NCI-H146 treated with DMSO at 0.1 percent for 48 hours (cell line): ENCODE measurements around the gene LGALS9C.
"Not testable (repeated sequence)": the region's sequence is repeated elsewhere in the genome, so short reads cannot be mapped to it uniquely, and the experiment has no call there.

Experiments used
- DNase-seq: peaks from one replicate; lab custom pipeline; 2025; ENCODE audit not compliant: unreplicated experiment; lab: John Stamatoyannopoulos, UW

LGALS9C gene

DNA sequence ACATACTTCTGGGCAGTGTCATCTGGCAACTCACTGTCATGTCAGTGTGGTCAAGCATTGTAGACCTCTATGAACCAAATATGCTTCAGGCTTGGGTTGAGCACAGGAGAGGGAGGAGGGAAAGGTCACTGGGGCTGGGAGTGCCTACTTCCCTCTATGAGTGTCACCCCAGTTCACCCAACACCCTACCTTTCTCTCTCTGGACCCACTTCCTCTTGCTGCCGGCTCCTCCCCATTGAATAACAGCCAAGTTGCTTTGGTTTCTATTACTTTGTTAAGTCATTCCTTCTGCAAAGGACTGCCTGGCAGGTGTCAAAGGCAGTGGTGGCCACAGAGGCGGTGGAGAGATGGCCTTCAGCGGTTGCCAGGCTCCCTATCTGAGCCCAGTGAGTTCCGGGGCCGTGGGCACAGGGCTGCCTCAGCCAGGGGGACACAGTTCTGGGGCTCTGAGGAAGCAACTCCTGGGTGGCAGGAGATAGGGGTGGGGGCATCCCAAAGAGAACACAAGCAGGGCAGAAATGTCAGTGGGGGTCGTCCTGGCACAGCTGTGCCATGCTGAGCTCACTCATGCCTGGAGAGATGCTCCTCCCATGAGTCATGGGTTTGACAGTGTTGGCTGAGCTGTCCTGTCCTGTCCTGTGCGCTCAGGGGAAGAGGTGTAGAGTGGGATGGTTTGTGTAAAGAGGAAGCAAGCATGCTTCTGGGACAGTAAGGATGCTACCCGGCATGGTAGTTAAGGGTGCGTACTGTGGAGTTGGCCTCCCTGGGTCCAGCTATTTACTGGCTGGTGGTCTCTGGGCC, at the start of gene LGALS9C:
Gene LGALS9C (plus strand): TSS at position 282 of the 801 bp plus-strand sequence. CDS start 66 bp downstream, at position 348.
- DNase-seq, result not testable (repeated sequence)

GRCh38 chr17:18432206-18432605, 44.4 kb upstream of the LGALS9C start:
- DNase-seq, result not testable (repeated sequence)

DNA sequence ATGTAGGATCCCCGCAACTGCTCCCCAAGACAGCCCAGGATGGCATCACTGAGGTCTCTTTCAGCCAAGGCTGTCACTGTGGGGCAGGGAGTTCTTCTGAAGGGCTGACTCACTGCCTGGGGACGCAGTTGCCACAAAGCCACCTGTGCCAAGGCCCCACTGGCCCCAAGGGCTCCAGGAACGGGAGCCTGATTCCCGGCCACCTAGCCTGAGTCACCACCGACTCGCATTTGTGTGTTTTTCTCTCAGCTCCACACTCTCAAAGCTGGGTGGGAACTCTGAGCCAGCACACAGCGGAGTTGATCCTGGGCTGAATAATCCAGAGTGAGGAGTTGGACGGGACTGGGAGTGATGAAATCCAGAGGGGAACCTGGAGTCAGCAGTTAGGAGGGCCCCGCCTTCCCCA, 37.1 kb upstream of the LGALS9C start:
- DNase-seq, result not testable (repeated sequence)

DNA sequence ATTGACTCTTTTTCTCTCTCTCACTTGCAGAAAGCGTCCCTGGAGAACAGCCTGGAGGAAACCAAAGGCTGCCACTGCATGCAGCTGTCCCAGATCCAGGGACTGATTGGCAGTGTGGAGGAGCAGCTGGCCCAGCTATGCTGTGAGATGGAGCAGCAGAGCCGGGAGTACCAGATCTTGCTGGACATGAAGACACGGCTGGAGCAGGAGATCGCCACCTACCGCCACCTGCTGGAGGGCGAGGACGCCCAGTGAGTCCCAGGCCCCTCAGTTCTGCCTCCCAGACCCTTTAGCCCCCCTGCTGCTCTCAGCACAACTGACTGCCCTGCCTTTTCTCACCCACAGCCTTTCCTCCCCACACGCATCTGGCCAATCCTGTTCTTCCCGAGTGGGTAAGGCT, 34.5 kb upstream of the LGALS9C start:
- not testable (repeated sequence) for DNase-seq

GRCh38 chr17:18442532-18442931, 34.1 kb upstream of the LGALS9C start:
- not testable (repeated sequence) for DNase-seq

DNA sequence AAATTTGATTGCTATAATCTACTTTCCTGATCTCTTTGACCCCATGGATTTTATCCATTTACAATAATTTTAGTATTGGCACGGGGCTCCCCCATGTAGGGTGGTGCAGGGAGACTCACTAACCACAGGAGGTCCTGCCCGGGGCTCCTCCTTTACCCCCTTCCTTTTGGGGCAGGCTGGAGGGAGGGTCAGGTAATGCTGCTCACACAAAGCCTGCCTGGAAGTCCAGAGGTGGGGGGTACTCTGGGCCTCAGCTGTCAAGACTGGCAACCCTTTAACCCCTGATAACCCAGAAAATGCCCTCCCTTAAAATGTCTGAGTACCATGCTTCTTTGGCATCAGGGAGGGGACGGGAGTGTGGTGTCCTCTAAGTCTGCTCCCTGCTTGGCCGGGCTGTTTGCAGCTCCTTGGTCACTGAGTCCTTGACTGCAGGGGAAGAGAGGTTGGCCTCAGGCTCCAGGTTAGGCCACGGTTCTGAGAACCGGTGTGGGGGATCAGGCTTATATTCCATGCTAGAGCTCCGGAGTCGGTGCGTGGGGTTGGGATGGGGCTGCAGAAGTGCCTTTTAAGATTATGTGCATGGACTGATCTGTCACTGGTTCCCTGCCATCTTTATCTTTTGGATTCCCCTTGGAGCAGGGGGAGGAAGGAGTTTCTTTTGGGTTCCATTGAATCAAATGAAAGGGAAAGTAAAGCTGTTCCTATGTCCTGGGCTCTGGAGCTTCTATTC, 28.9 kb upstream of the LGALS9C start:
- DNase-seq, result not testable (repeated sequence)

GRCh38 chr17:18448311-18448710, 28.3 kb upstream of the LGALS9C start:
- DNase-seq, result not testable (repeated sequence)

GRCh38 chr17:18449833-18450232, 26.8 kb upstream of the LGALS9C start:
- DNase-seq, result not testable (repeated sequence)

DNA sequence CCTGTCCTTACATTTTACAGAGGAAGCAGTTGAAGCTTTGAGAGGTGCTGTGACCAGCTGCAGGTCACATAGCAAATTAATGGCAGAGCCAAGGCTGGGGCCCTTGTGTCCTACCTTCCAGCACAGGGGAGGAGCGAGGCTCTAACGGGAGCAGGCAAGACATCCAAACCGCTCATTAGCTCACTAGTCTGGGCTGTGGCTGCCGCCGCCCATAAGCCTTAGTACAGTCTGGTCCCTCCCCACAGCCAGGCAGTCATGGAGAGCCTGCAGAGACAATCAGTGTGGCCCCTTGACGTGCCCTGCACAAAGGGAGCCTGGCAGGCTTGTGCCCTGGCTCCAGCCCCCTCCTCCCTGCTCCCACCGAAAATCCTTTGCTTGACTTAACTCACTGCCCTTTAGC, 25.6 kb upstream of the LGALS9C start:
- DNase-seq, result not testable (repeated sequence)

- peak; percentile 2 for DNase-seq
Observed at GRCh38 chr17:18451969-18452368, 24.6 kb upstream of the LGALS9C start.

DNA sequence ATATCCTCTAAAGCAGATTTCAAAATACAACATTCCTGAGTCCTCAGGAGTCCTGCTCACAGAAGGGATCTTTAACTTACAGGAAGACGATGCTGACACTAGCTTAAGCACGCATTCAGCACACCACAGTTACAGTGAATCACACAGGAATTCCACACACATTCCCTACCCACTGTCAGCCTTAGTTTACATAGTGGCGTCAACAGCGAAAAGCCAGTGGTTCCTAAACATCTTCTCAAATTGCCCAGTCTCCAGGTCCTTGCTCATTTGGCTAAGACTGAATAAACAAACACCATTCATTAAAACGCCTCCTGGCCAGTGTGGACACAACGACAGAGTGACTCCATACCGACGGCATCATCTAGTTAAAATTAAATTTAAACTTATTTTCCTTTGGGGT, 17.6 kb upstream of the LGALS9C start:
- DNase-seq, result not testable (repeated sequence)

GRCh38 chr17:18463831-18464502, 12.6 kb upstream of the LGALS9C start:
- not testable (repeated sequence) for DNase-seq

DNA sequence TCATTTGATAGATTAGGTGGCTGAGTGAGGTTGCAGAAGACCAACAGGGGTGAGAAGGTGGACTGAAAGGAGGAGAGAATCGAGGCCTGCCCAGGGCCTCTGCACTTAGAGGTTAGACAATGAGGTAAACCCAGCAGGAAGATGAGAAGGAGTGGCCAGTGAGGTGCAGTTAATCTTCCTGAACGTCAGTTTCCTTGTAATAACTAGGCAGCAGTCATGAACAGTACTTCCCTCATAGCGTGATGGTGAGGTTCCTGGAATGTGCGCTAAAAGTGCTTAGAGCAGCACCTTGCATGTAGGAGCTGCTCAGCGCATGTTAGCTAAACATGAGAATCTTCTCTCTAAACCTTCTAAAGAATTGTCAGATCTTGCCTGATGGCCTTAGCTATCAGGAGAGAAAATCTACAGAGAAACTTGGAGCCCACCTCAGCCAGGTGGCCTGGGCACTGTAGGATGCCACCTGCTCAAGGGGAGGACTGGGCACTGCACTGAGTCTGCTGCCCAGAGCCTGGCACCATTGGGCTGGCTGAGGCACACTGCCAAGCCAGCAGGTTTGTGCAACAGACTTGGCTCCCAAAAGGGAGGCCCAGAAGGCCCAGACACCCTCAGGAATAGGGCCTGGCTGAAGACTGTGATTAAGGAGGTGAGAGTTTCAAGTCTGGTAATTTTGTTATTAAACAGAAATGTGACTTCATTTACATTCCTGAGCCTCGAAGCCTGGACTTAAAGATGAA, 10.2 kb upstream of the LGALS9C start:
- DNase-seq, result not testable (repeated sequence)

DNA sequence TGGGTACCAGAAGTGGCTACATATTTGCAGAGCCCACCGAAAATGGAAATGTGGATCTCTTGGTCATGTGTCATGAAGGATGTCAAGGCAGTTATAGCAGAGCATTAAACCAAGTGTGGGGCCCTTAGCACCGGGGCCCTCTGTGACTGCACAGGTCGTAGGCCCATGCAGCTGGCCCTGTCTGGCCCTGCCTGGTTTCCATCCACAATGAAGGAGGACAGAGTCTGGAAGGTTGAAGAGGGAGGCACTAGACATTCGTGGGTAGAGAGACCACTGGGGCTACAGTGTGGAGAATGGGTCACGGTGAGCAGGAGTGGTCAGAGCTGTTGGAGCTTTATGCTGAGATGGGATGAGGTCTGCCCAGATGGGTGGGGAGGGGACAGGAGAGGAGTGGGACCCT, 9.6 kb upstream of the LGALS9C start:
- not testable (repeated sequence) for DNase-seq

DNA sequence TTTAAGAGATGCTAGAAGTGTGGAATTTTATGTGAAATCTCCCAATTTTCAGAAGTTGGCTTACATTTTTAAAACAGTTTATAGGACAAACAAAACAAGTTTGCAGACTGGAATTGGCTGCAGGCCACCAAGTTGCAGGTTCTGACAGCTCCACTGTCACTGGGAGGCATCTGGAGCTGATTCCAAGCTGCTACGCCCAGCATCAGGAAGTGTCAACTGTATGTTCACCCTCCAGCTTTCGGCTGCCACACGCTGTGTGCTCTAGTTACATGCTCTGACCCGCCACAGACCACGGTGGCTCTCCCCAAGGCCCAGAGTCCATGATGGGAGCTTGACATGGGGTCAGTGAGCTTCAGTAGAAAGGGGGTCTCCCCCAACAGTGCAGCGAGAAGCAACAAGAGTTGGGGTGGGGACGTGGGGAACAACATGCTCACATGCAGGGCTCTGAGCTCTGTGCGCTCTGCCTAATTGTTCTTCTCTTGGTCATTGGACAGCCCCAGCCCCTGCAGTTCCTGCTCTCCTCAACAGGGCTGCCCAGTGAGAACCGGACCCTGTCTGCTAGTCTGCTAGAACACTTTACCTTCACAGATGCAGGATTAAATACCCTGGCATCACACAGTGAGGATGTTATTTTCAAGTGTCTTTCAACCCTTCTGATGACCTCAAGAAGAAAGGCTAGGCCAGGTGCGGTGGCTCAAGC, 8.0 kb upstream of the LGALS9C start:
- DNase-seq, result not testable (repeated sequence)

- not testable (repeated sequence) for DNase-seq
Observed at GRCh38 chr17:18469837-18470236, 6.8 kb upstream of the LGALS9C start.

GRCh38 chr17:18470345-18470930, 6.2 kb upstream of the LGALS9C start:
- DNase-seq, result not testable (repeated sequence)

DNA sequence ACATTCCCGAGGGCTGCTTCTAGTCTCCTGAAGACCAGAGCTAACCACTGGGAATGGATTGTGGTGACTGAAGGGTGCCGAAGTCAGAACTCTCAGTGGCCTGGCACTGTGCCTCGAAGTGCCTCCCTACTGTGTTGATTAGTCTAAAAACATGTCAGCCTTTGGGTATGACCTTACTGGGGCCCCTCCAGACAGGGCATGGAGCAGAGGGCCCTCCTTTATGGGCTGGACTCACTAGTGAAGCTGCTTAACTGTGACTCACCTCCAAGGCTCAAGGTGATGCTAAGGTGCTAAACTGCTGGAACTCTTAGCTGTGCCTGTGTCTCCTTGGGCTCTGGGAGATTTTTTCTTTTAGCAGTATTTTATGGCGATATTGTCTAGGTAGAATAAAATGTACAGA, 2.6 kb upstream of the LGALS9C start:
- DNase-seq, result not testable (repeated sequence)

DNA sequence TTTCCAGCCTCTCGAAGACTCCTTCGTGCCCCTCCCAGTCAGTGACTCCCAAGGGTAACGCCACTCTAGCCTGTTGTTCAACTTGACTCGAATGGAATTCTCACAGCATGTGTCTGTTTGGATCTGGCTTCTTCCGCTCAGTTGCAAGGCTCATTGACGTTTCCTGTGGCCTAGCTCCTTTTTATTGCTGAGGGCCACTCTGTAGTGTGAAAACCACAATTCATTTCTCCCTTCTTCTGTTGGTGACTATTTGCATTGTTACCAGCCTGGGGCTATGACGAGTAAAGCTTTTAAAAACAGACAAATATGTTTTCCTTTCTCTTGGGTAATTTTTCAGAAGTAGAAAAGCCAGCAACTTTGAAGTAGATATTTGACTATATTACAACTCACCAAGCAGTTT, 1.8 kb upstream of the LGALS9C start:
- not testable (repeated sequence) for DNase-seq

GRCh38 chr17:18477367-18477766, 778 bp downstream of the LGALS9C start:
- not testable (repeated sequence) for DNase-seq
